Breast epithelium (tissue), 4 donors: ENCODE results near the gene GNG7. TPM values are rescaled to one million over a fixed set of nuclear protein-coding genes. Genes with fewer than 3 reads are reported as not detected.

Experiments used
- DNase-seq, 2 donors: peaks; one replicate each; pipeline ENCODE4 v3.0.0-alpha.2; 2019; ENCODE audit warnings: low spot score in 2 of 2
- H3K27ac ChIP-seq, 2 donors: fragments of 200-600 bp; sonication (generic) in 1 of 2; one replicate each; pipeline ENCODE4 v1.5.1; 2016 to 2019; ENCODE audit warnings: mild to moderate bottlenecking in 1 of 2
- H3K27me3 ChIP-seq, 2 donors: fragments of 200-600 bp; sonication (generic) in 1 of 2; one replicate each; pipeline versions ENCODE4 v1.5.1 to v1.6.0; 2017 to 2019; ENCODE audit warnings: control low read depth in 1 of 2, mild to moderate bottlenecking in 1 of 2
- H3K36me3 ChIP-seq: fragments of 200-600 bp; one replicate; pipeline ENCODE4 v1.5.1; 2019
- H3K4me1 ChIP-seq, 2 donors: fragments of 200-600 bp; sonication (generic); one replicate each; pipeline ENCODE4 v1.5.1; 2016 to 2019; ENCODE audit warnings: control low read depth in 1 of 2
- H3K4me3 ChIP-seq, 3 donors: fragments of 200-600 bp; sonication (generic); 1 replicate in 2 of 3; 2 replicates in 1 of 3; pipeline ENCODE4 v1.5.1; 2016 to 2019; ENCODE audit warnings: mild to moderate bottlenecking in 3 of 3, moderate library complexity in 2 of 3
- H3K9me3 ChIP-seq, 2 donors: fragments of 200-600 bp; sonication (generic) in 1 of 2; one replicate each; pipeline ENCODE4 v1.5.1; 2016 to 2019; ENCODE audit warnings: control low read depth in 1 of 2
- POLR2A ChIP-seq: fragments of 450-650 bp; IDR thresholded peaks from one replicate; pipeline ENCODE4 v1.6.1; 2016; ENCODE audit warnings: antibody characterized with exemption, mild to moderate bottlenecking, moderate library complexity
- POLR2AphosphoS5 ChIP-seq, 3 donors: sonication (generic); formaldehyde crosslinking; IDR thresholded peaks; one replicate each; pipeline ENCODE4 v1.6.1; 2017; ENCODE audit warnings: antibody characterized with exemption in 3 of 3
- intact Hi-C: fragments of 100-400 bp; cut with DNase I; formaldehyde crosslinking; loops from one replicate; pipeline ENCODE4 v1.15.1; 2023; ENCODE audit warnings: low total_unique reads
- total RNA-seq, 3 donors: library from RNA; depleted of rRNA; stranded (reverse); fragments of >200 nt; gene quantifications; one replicate each; pipeline ENCODE4 v1.1.0, GENCODE V29; 2016
- TF ChIP-seq, protein P1 (sequence below), 3 donors: fragments of 450-650 bp; IDR thresholded peaks; one replicate each; pipeline ENCODE4 v1.5.1; 2016 to 2017; ENCODE audit warnings: antibody characterized with exemption in 3 of 3, mild to moderate bottlenecking in 3 of 3, moderate library complexity in 3 of 3

GNG7 gene
- total RNA-seq, 3 donors from 2014 or later, result 1.6 to 7.8 (median 4.3) TPM

DNA sequence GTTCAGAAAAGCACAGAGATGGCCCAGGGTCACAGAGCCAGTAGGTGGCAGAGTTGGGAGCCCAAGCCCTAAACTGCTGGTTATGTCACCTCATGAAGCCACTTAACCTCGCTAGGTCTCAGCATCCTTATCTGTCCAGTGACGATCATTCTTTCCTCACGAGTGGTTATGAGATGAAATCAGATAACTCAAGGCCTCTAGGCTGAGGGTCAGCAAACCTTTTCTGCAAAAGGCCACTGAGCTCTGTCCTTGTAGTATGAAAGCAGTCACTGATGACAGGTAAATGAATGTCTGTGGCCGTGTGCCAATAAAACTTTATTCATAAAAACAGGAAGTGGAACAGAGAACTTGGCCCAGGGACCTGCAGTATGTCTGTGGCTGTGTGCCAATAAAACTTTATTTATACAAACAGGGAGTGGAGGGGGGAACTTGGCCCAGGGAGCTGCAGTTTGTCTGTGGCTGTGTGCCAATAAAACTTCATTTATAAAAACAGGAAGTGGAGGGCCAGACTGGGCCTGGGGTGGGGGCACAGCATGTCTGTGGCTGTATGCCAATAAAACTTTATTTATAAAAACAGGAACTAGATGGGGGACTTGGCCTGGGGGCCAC is 71.2 kb downstream of the GNG7 start:
- H3K27me3 ChIP-seq, result no peaks in the 10 kb centered on the region
- TF ChIP-seq, protein P1, sequence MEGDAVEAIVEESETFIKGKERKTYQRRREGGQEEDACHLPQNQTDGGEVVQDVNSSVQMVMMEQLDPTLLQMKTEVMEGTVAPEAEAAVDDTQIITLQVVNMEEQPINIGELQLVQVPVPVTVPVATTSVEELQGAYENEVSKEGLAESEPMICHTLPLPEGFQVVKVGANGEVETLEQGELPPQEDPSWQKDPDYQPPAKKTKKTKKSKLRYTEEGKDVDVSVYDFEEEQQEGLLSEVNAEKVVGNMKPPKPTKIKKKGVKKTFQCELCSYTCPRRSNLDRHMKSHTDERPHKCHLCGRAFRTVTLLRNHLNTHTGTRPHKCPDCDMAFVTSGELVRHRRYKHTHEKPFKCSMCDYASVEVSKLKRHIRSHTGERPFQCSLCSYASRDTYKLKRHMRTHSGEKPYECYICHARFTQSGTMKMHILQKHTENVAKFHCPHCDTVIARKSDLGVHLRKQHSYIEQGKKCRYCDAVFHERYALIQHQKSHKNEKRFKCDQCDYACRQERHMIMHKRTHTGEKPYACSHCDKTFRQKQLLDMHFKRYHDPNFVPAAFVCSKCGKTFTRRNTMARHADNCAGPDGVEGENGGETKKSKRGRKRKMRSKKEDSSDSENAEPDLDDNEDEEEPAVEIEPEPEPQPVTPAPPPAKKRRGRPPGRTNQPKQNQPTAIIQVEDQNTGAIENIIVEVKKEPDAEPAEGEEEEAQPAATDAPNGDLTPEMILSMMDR (IDR thresholded peaks at IDR 0.05), result no peak
- TF ChIP-seq POLR2AphosphoS5 (IDR thresholded peaks at IDR 0.05) (no peak), POLR2A (no peak)
- H3K9me3 ChIP-seq, result peaks cover 0 to 8% of the 10 kb centered on the region in 2 donors
- peaks cover 0 to 5% of the 10 kb centered on the region in 2 donors for H3K4me1 ChIP-seq
- intact Hi-C loops, result no loop called here
- H3K36me3 ChIP-seq, result no peaks in the 10 kb centered on the region
- no peak for DNase-seq
- H3K27ac ChIP-seq, result peak overlapping the region in 1 of 2 donors; percentile 84
- no peak overlapping the region for H3K4me3 ChIP-seq

GRCh38 chr19:2630352-2631001 is 72.0 kb downstream of the GNG7 start:
- Histone ChIP-seq H3K27ac (peak overlapping the region; percentile 84 to 86), H3K36me3 (no peaks in the 10 kb centered on the region), H3K4me3 (no peak overlapping the region), H3K4me1 (peaks cover 0 to 5% of the 10 kb centered on the region in 2 donors), H3K9me3 (peaks cover 0 to 8% of the 10 kb centered on the region in 2 donors), H3K27me3 (no peaks in the 10 kb centered on the region)
- intact Hi-C loops, result no loop called here
- no peak for DNase-seq
- no peak for TF ChIP-seq POLR2A
- no peak for TF ChIP-seq POLR2AphosphoS5 (IDR thresholded peaks at IDR 0.05)
- TF ChIP-seq, protein P1 (IDR thresholded peaks at IDR 0.05), result no peak

GRCh38 chr19:2629491-2630351 is 72.8 kb downstream of the GNG7 start:
- Histone ChIP-seq H3K36me3 (no peaks in the 10 kb centered on the region), H3K27me3 (no peaks in the 10 kb centered on the region), H3K27ac (peak overlapping the region; percentile 86 to 92), H3K4me1 (peaks cover 0 to 5% of the 10 kb centered on the region in 2 donors), H3K4me3 (no peak overlapping the region), H3K9me3 (peaks cover 0 to 8% of the 10 kb centered on the region in 2 donors)
- intact Hi-C loops, result loop anchor here (5.0 kb wide), 1 partner anchor 982 kb away; no protein-coding TSS in a partner anchor
- TF ChIP-seq POLR2AphosphoS5 (IDR thresholded peaks at IDR 0.05) (no peak), POLR2A (no peak)
- TF ChIP-seq, protein P1 (IDR thresholded peaks at IDR 0.05), result no peak
- DNase-seq, result no peak

GRCh38 chr19:2628597-2628996 is 73.9 kb downstream of the GNG7 start:
- H3K4me3 ChIP-seq, result no peak overlapping the region
- H3K27me3 ChIP-seq, result no peaks in the 10 kb centered on the region
- DNase-seq, result no peak
- TF ChIP-seq, protein P1 (IDR thresholded peaks at IDR 0.05), result no peak
- TF ChIP-seq POLR2A (no peak), POLR2AphosphoS5 (IDR thresholded peaks at IDR 0.05) (no peak)
- H3K36me3 ChIP-seq, result no peaks in the 10 kb centered on the region
- peak overlapping the region; percentile 86 to 92 for H3K27ac ChIP-seq
- peaks cover 0 to 5% of the 10 kb centered on the region in 2 donors for H3K4me1 ChIP-seq
- intact Hi-C loops, result loop anchor here (5.0 kb wide), 1 partner anchor 981 kb away; no protein-coding TSS in a partner anchor
- H3K9me3 ChIP-seq, result peaks cover 0 to 8% of the 10 kb centered on the region in 2 donors
